HTR-8/SVneo (cell line): Measurements from ENCODE around the gene SKP1.

ENCODE experiments used
- DNase-seq: peaks from one replicate; pipeline ENCODE4 v3.0.0; 2011; ENCODE audit warnings: low spot score, mixed read lengths; ENCODE audit not compliant: insufficient read length
- FAIRE-seq: peaks from 2 replicates; lab custom pipeline; 2011; peaks lifted over from hg19 to GRCh38; lab: Jason Lieb, UNC

The SKP1 gene

DNA sequence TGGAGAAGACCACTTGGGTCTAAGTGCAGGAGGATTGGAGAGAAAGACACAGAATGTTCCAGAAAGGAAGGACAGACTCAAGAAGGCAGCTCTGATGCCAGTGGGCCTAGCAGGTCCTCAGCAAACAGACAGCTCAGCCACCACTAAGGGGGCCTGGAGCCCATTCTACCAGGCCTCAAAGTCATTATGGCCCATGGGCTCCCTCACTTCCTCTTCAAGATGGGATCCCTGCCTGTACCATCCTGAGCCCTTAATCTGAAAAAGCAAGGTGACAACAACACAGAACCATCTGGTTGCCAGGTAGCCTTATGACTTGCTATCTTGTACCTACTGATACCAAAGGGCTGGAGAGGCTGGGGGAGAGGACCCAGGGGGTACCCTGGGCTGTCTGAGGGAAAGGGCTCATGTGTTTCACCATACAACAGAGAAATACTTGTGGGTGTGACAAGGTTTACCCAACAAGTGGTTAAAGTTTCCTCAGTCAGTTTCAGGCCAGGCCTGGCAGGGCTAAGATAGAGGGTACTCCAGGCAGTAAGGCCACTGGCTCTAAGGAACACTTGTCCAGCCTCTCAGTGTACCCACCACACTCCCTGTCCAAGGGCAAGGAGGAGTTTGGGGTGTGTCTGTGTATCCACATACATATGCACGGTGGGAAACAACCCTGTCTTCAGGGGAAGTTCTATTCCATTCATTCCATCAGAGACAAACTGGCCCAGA is 31.6 kb downstream of the SKP1 start:
- FAIRE-seq (no peak), DNase-seq (no peak)

DNA sequence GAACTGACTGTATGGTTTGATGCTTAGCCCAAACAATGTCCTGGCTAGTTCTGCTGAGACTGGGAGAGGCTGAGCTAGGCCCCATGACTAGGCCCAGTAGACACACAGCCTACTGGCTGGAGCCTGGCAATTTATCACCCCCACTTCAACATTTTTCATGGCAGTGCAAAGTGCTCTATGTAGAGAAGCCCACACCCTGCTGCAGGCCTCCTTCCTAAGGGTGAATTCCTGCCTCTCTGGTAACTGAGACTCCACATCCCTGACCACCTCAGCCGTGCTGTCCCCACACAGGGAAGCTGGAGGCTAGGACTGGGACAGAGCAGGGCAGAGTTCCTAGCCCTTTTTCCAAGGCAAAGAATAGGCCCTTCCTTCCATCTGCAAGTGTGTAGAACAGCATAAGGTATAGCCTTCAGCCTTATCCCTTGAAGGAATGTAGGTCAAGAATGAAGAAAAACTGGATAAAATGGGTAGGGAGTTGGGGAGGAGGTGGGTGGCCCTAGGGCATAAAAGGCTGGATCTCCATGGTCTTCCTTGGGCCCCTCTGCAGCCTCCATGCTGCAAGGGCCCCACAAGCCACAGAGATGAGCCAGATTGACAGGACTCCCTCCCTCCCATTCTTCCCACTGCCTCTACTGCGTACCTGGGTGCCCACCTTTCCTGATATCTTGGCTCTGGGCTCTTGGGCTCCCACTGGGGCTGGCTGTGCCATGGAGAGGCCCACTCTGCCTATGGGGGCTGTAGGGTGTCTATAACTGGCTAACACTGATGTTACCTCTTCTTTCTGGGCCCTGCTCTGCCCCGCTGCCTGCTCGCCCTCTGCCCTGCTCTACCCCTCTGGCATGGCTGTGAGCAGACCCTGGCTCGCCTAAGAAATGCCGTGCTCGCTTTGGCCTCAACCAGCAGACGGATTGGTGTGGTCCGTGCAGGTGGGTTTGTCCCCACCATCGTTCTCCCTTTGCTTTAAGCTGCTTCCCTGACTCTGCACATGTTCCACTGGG is 32.5 kb downstream of the SKP1 start:
- DNase-seq (no peak), FAIRE-seq (no peak)

DNA sequence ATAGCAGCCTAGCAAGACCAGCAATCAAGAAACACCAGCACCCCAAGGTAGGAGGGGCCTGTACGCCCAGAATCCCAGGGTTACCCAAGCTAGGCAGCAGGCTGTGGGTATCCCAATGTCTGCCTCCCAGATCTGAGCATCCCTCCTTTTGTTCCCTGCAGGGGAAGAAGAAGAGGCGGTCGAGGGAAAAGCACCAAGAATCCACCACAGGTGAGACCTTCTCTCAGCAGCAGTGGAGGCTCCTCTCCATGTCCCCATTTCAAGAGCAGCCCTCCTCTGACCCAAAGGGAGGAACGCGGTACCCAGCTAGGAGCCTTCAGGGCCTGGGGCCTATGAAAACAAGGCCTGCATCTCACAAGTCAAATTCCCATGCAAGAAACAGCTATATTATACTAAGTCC is 33.3 kb downstream of the SKP1 start:
- no peak for FAIRE-seq

GRCh38 chr5:134142806-134143205 is 33.9 kb downstream of the SKP1 start:
- DNase-seq (no peak), FAIRE-seq (no peak)

More for the DNA sequence above, 33.3 kb downstream of the SKP1 start:
- no peak for DNase-seq

- FAIRE-seq, result no peak
These were observed 34.7 kb downstream of the SKP1 start for GRCh38 chr5:134142052-134142451.

DNA sequence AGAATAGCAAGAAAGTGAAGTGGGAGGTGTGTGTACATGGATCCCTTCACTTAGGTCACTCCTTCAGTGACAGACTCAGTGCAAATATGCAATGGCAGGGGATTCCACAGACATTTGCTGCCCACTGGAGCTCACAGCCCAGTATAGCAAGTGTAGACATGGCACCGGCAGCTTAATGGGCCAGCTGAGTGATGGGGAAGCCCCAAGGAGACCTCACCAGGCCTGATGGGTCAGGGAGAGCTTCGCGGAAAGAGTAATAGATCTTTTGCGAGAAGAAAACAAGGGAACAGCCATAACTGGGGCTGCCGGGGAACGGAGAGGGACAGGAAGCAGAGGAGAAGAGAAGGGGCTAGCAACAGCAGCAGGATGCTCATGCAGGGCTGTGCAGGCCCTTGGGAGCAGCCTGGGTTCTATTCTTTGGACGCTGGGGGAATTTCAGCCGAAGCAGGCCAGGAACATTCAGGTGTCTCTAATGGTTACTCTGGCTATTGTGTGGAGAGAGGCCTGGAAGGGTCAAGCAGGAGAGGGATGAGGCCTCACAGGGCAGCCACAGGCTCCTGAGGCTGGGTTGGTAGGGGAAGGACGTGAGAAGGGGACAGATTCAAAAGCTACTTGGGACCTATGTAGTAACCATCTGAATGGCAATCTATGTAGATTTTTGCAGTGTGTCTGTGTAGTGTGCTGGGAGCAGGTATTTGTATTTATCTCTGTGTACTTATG is 35.3 kb downstream of the SKP1 start:
- DNase-seq, result no peak

More at GRCh38 chr5:134142052-134142451, 34.7 kb downstream of the SKP1 start:
- DNase-seq, result no peak

DNA sequence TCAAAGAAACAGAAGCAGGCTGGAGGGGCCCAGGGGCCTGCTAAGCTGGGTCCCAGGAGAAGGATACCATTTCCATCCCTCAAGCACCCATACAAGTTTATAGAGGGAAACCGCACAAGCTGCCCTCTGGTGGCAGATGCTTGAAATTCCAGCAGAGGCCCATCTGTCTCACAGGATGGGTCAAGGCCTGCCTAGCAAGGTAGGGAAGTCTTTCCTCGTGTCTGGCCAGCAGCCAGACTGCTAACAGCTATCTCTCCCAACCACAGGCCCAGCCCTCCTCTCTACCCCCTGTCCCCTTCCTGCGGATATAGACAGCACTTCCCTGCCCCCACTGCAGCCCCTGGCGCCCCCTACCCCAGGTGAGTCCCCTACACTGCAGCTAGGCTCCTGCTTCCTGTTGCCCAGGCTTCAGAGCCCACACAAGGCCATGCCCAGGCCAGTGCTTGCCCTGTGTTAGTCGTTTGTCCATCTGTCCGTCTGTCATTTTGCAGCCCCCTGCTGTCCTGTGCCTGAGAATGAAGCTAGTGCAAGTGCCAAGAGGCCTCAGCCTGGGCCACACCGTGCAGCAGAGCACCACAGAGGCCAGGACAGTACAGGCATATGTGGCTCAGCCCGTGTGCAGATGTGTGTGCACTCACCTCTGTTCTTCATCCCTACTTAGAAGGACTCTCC is 36.1 kb downstream of the SKP1 start:
- no peak for FAIRE-seq
- DNase-seq, result peak; percentile 74

More for the DNA sequence above, 35.3 kb downstream of the SKP1 start:
- no peak for FAIRE-seq

DNA sequence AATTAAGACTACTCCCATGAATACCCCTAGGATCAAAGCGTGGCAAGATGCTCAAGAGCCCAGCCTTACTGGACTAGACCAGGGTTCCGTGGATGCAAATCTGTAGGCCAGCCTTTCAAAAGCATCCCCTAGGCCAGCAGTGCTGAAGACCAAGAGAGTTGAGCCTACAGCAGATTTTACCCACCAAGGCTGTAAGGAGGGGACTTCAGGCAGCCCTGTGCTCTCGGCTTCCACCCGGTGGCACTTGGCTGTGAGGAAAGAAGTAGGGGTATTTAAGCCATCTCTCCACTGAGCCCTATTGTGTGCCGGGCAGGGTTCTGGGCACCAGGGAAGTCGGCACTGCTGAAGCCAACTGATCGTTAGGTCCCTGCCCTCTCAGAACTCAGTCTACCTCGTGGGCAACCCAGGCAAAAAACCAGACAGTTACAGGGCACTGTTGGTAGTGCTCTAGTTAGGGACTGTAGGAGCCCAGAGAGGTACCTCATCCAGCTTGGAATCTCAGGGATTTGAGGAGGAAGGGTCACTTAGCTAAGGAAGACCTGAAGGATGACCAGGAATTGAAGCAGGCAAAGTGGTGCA is 36.8 kb downstream of the SKP1 start:
- no peak for DNase-seq
- no peak for FAIRE-seq

DNA sequence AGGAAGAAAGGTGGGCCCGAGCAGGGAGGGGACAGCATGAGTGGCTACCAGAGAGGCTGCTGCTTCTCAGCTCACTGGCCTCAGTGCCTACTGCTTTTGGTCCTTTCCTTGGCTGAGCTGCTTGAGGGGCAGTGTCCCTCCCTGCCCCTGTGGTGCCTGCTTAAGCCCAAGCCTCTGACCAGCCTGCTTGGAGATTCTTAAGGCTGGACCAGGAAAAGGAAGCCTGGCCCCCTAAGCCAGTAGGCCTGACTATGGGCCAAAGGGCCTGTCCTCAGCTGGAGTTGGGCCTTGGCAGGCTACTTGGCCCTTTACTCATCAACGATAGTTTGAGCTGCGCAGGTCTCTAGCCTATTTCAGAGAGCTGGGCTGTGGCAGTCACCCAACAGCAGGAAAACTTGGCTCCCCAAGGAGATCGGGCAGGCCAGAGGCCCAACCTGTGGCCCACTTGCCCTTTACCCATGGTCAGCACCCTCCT is 37.3 kb downstream of the SKP1 start:
- FAIRE-seq, result no peak

GRCh38 chr5:134138416-134139376 is 38.1 kb downstream of the SKP1 start:
- FAIRE-seq, result peak; percentile 55
- DNase-seq, result peak; percentile 41

More for the DNA sequence above, 37.3 kb downstream of the SKP1 start:
- no peak for DNase-seq

DNA sequence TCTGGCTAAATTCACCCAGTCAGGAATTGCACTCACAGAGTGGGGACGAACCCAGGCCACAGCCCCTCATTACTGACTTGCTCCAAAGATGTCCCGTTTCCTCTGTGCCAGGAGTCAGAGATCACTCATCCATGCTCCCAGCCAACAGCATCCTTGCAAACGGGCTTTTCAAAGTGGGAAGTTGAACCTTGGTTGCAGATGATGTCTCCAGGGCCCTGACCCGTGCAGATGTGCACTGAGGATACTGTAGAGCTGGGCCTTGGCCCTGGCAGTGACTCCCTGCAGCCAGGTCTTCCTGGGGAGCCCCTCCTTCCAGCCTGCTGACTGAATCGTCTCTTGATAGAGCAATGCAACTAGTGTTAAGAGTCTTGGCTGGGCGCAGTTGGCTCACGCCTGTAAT is 40.0 kb downstream of the SKP1 start:
- no peak for DNase-seq
- FAIRE-seq, result no peak

- FAIRE-seq, result no peak
These were observed 40.5 kb downstream of the SKP1 start for GRCh38 chr5:134136221-134136631.

GRCh38 chr5:134135091-134135655 is 41.6 kb downstream of the SKP1 start:
- no peak for DNase-seq
- no peak for FAIRE-seq

More at GRCh38 chr5:134136221-134136631, 40.5 kb downstream of the SKP1 start:
- no peak for DNase-seq

GRCh38 chr5:134133995-134134541 is 42.7 kb downstream of the SKP1 start:
- FAIRE-seq, result no peak
- DNase-seq, result no peak

DNA sequence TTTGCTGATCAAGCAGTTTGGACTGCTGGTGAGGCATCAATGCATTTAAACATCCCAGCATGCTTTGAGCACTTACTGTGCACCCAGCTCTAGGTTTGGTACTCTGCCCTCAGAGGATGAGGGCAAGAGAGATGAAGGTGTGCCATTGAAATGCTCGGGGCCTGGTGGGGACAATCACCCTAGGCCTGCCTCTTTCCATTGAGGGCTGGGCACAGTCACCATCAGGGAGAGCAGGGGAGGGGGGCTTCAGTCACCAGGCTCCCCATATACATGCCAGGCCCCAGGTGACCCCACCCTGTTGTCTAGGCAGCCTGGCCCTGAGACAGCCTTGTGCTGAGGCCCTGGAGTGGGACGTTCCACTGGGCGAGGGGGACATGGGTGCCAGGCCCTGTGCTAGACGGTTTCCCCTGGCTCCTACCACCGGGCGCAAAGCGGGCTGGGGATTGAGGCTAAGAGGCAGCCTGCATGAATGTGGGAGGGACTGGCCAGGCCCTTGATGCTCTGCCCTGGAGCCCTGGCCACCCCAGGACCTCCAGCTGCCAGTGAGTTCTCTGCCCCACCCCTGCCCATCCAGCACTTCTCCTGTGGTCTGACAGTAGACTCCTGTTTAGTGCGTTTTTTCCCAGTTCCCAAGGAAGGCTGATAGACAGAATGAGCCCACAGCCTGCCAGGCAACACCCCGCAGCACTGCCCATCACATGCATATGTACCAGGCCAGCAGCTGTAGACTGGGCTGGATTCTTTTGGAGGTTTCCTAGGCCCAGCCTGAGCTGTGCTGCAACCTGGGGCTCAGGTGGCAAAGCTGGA is 43.4 kb downstream of the SKP1 start:
- FAIRE-seq (no peak), DNase-seq (no peak)

GRCh38 chr5:134132372-134133187 is 44.2 kb downstream of the SKP1 start:
- no peak for FAIRE-seq

More at GRCh38 chr5:134132372-134133187, 44.2 kb downstream of the SKP1 start:
- no peak for DNase-seq
